Effector CD8-positive, alpha-beta T cell (primary cell): Measurements from ENCODE around the gene KCNIP4.
"Not testable (repeated sequence)": the region's sequence is repeated elsewhere in the genome, so short reads cannot be mapped to it uniquely, and the experiment has no call there.

ENCODE experiments used
- DNase-seq: peaks from one replicate; lab custom pipeline; 2025; lab: John Stamatoyannopoulos, UW

The KCNIP4 gene

DNA sequence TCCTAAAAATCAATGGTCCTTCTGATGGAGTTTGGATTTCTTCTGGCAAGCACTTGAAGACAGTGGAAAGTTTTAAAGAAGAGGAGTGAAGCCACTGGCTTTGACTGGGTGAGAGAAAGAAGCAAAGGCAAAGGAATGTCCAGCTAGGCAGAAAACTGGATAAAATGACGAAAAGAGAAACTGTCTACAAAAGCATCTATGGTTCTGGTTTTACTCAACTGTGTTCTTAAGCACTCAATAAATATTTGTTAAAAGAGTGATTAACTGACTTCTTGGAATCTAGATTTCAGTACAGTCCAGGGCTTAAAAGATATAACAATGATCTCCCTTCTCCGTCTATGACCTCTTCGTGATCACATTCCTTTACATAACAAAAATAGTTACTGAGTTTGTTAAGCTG, 1195.9 kb downstream of the KCNIP4 start:
- DNase-seq: no peak

DNA sequence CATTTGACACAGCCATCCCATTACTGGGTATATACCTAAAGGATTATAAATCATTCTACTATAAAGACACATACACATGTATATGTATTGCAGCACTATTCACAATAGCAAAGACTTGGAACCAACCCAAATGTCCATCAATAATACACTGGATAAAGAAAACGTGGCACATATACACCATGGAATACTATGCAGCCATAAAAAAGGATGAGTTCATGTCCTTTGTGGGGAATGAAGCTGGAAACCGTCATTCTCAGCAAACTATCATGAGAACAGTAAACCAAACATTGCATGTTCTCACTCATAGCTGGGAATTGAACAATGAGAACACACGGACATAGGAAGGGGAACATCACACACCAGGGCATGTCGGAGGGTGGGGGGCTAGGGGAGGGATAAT, 1202.6 kb downstream of the KCNIP4 start:
- not testable (repeated sequence) for DNase-seq

- no peak for DNase-seq
These were observed 1212.6 kb downstream of the KCNIP4 start for GRCh38 chr4:20735931-20736330.

GRCh38 chr4:20724915-20725314, 1223.7 kb downstream of the KCNIP4 start:
- no peak for DNase-seq

DNA sequence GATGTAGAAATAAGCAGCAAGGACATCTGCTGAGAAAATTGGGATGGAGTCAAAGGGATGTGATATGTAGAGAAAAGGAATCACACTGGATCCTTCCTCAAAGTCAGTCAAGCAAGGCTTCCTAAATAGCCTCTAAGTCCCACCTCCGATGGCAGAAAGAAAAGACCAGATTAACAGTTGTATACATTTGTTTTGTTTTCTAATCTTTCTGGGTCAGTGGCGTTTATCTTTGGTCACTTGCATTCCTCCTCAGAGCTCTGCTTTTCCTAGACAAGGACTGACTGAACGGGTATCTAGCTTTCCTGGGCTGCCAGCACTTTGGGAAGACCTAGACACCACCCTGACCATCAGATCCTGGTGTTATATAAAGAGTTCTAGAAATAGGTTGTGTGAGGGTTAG, 1225.1 kb downstream of the KCNIP4 start:
- no peak for DNase-seq

DNA sequence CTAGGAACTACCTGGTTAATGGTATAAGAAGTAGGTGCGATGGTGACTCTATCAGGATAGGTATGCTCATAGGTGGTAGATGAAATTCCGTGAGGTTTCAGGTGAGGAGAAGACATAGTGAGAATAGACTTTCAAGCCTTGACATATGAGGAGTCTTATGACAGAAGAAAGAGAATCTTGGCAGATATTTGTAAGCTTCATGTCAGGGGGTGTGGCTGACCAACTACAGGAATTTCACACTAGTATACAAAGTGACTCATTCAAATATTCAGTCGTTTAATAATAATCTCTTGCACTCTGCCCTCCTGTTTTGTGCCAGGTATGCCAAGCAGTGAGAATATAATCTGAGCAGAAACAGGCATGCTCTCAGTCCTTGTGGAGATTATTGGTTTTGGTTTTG, 1225.6 kb downstream of the KCNIP4 start:
- no peak for DNase-seq

GRCh38 chr4:20711335-20711734, 1237.2 kb downstream of the KCNIP4 start:
- no peak for DNase-seq

DNA sequence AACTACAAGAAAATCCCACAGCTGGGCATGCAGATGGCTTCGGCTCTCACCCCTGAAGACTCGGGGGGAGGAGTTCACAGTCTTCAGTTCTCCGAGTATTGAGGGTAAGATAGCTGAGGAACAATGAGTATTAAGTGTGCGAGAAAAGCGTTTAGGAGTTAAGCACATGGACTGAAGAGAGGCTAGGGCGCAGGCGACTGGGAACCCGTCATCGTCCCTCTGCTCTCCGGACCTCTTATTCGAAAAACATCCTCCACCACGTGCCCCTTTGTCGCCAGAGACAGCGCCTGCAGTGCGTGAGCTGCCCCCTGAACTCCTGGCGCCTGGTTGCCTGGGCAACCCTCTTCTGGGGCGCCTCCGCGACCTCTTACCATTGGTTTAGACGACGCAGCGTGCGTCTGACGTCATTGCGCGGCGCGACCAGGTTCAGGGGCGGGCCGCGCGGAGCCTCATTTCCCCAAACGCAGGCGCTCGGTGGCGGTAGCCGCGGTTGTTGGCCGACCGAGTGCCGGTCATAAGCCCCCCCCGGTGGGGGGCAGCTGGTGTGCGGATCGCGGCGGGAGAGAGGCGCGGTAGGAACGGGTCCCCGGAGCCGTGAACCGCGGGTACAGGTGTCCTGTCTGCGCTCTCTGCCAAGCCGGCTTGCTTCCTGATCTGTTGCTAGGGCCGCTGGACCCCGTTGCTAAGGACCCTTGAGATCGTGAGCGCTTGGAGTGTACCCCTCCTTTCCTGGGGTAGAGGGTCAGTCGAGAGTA, 1248.4 kb downstream of the KCNIP4 start, which contains the start of gene PACRGL:
TSS of gene PACRGL (plus strand) at position 452 of the 755 bp plus-strand sequence. CDS start 4,024 bp downstream, outside the sequence.
- DNase-seq: peak; percentile 88

GRCh38 chr4:20698820-20699219, 1249.8 kb downstream of the KCNIP4 start:
- no peak for DNase-seq

- DNase-seq: no peak
These were observed 1250.2 kb downstream of the KCNIP4 start for GRCh38 chr4:20698382-20698781.

DNA sequence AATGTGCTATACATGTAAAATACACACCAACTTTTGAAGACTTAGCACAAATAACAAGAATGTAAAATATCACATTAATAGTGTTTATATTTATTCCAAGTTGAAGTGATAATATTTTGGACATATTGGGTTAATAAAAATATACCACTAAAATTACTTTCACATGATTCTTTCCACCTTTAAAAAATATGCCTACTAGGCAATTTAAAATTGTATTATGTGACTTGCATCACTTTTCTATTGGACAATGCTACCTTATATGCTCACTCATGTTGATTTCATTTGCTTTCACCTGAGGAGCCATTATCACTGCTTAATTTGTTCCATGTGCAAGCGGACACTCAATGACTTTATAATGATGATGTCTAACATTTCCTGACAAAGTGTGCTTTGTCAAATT, 1251.8 kb downstream of the KCNIP4 start:
- no peak for DNase-seq

DNA sequence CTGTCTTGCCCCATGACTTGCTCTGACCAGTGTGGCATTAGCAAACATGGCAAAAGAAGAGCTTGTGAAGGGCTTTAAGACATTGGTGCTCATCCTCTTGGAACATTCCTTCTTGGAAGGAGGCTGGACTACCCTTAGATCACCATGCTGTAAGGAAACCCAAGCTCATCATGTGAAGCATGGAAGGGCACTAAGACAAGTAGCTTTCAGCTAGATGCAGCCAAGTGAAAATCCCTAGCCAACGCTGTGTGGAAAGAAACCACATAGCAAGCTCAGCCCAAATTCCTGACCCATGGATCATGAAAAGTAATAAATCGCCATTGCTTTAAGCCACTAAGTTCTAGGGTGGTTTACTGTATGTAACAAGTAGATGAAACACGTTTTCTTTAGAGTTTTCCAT, 1260.7 kb downstream of the KCNIP4 start:
- no peak for DNase-seq

GRCh38 chr4:20684852-20685763, 1263.5 kb downstream of the KCNIP4 start:
- no peak for DNase-seq

DNA sequence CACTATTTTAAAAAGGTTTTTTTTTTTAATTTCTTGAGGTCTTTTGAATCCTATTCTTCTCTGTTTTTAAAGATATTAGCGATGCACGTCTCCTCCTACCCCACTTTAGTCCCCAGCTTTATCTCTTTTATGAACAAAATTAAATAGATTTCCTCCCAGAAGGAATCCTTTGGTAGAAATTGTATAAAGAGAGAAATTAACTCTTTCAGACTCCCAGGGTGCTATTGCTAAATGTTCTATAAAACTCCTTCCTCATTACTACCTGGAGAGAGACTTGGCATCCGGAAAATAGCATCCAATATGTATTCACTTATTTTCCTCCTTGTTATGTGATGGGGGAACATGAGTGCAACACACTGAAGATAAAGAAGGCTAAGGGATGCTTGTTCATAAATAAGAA, 1264.8 kb downstream of the KCNIP4 start:
- DNase-seq: no peak

- DNase-seq: no peak
These were observed 1265.7 kb downstream of the KCNIP4 start for GRCh38 chr4:20682853-20683252.

DNA sequence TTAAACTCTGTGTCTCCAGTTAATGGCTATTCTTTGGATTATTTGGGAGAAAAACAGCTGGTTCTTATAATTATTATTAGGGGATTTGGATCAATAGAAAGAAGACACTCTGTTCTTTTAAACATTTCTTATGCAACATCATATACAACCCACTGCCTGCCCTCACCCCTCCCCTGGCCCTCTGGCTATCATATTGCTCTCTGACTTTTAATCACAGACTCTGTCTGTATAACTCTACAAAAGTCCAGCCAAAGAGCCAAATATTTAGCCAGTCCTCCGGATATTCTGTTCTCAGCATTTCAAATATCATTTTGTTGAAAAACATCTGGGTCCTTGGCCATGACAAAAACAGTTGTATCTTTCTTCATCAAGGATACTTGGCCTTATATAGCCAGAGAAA, 1267.3 kb downstream of the KCNIP4 start:
- DNase-seq: no peak

GRCh38 chr4:20680736-20681135, 1267.8 kb downstream of the KCNIP4 start:
- DNase-seq: no peak

DNA sequence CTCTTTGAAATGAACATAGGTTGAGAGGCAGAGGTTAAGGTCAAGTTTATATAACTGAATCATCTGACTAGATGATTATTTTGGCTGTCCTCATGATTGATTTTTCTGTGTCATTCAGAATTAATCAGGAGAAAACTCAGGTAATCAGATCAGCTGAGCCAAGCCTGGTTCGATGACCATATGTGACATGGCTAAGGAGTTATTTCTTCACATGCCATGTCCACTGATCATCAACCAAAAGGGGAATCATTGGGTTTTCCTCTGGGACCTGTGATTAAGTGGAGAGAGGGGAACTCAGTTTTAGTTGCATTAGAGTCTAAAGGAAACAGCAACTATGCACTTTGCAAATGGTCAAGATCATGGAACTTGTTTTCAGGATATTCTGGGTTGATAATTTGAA, 1268.6 kb downstream of the KCNIP4 start:
- no peak for DNase-seq
